ENCODE data around the gene ZSCAN31.

DNA sequence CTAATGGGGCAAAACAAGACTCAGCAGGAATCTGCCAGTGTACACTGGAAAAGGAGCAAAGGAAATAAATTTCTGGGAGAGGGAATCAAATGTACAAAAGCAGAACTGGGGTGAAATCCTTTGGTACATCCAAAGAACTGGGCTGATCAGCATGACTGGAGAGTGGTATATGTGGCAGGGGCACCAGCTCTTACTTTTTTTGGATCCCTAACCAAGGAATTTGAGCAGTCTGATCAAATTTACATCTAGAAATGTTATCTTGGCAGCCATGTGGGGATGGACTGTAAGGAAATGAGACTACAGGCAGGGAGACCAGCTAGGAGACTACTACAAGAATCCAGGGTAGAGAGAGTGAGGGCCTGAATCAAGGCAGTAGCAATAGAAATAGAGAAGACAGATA lies 1.2 kb upstream of the ZSCAN31 start:
- TF ChIP-seq ELF4 (IDR thresholded peaks at IDR 0.05) (no peak), SUZ12 (IDR thresholded peaks at IDR 0.05) (no peak)

Measured in HEK293T (cell line).